Lower leg skin (tissue), 3 donors: Measurements from ENCODE around the gene TMED6.

Experiments
- CTCF ChIP-seq, 3 donors: fragments of 450-650 bp; IDR thresholded peaks; one replicate each; pipeline ENCODE4 v1.5.1; 2016; ENCODE audit warnings: antibody characterized with exemption in 3 of 3, mild to moderate bottlenecking in 3 of 3, moderate library complexity in 2 of 3
- POLR2A ChIP-seq, 2 donors: fragments of 450-650 bp; IDR thresholded peaks; one replicate each; pipeline ENCODE4 v1.6.1; 2016 to 2017; ENCODE audit warnings: antibody characterized with exemption in 2 of 2, mild to moderate bottlenecking in 1 of 2, moderate library complexity in 1 of 2

- TF ChIP-seq CTCF (IDR thresholded peaks at IDR 0.05) (no peak), POLR2A (IDR thresholded peaks at IDR 0.05) (no peak)
Observed at GRCh38 chr16:69338557-69339288, 12.9 kb downstream of the TMED6 start.
